Muscle of leg (tissue), 11 donors: Measurements from ENCODE around the gene HOXC10. TPM values are rescaled to one million over a fixed set of nuclear protein-coding genes. Genes with fewer than 3 reads are reported as not detected.

Experiments used
- DNase-seq: peaks from one replicate; pipeline ENCODE4 v3.0.0; 2013
- H3K27ac ChIP-seq: one replicate; pipeline ENCODE4 v1.5.1; 2013; ENCODE audit warnings: mild to moderate bottlenecking, low read length, control low read depth
- H3K27me3 ChIP-seq: one replicate; pipeline ENCODE4 v1.6.1; 2013; ENCODE audit warnings: low read length; ENCODE audit not compliant: control insufficient read depth, insufficient read depth
- H3K36me3 ChIP-seq: one replicate; pipeline ENCODE4 v1.6.1; 2013; ENCODE audit warnings: low read length; ENCODE audit not compliant: control insufficient read depth, insufficient read depth
- H3K4me1 ChIP-seq: one replicate; pipeline ENCODE4 v1.6.1; 2013; ENCODE audit warnings: low read length; ENCODE audit not compliant: control insufficient read depth, insufficient read depth
- H3K4me3 ChIP-seq: one replicate; pipeline ENCODE4 v1.5.1; 2013; ENCODE audit warnings: low read length, control low read depth
- H3K9me3 ChIP-seq: replicated peaks from 2 replicates; pipeline ENCODE4 v1.6.1; 2013; ENCODE audit warnings: low read depth, low read length; ENCODE audit not compliant: control insufficient read depth
- WGBS: methylation state at CpG from one replicate; pipeline ENCODE4 v1.1.5; 2013; ENCODE audit warnings: missing lambda C conversion rate; ENCODE audit not compliant: insufficient coverage; 5-methylcytosine and 5-hydroxymethylcytosine counted together
- polyA plus RNA-seq, 8 donors: library from polyadenylated mRNA; unstranded; fragments of 120-200 nt; gene quantifications; one replicate each; pipeline versions ENCODE4 v1.2.1 to v1.2.3, GENCODE V29; 2013; ENCODE audit warnings: inconsistent platforms in 1 of 8, low replicate concordance in 1 of 8; ENCODE audit not compliant: insufficient read length in 8 of 8, insufficient read depth in 1 of 8
- total RNA-seq: library from RNA; stranded (reverse); fragments of 120-200 nt; gene quantifications from one replicate; pipeline ENCODE4 v1.2.4, GENCODE V29; 2013

The HOXC10 gene
- total and polyA plus RNA-seq, 9 donors = 7.6 to 57.7 (median 48.6) TPM

GRCh38 chr12:53985692-53985993 is 697 bp downstream of the HOXC10 start:
- Histone ChIP-seq H3K27me3 (peaks cover 73% of the 10 kb centered on the region), H3K4me1 (peaks cover 70% of the 10 kb centered on the region), H3K36me3 (no peaks in the 10 kb centered on the region), H3K27ac (peak overlapping the region; percentile 99), H3K9me3 (no peaks in the 10 kb centered on the region), H3K4me3 (peak overlapping the region; percentile 75)
- under 1% methylated on average over 16 of the region's 21 CpGs for WGBS
- DNase-seq = peak; percentile 55

DNA sequence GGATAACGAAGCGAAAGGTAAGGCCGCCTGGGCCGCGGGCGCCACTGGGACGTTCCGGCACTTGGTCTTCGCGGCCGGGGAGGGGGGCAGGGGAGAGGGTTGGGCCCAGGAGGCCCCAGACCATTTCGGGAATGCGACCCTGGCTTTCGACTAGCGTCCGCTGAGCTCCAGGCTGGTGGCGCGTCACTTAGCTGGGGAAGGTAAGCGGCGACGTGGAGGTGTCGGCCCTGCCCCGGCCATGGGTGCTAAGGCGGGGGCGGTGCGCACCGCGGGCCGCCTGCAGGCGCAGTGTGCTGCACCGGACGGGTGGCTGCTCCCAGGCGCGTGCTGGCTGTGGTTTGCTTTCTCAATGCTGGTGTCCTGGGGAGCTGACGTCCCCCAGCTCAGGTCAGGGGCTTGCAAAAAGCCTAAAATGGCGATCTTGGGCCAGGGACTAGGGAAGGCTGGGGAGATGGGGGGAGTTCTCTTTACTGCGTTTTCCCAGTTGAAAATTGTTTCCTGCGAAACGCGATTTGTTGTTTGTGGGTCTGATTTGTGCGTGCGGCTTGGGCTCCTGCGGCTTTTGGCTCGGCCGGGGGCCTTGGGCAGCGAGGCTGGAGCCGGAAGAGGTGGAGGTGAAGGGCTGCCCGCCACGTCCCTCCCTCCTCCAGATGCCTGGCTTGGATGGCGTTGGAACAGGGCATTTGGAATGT is 1.2 kb downstream of the HOXC10 start:
- Histone ChIP-seq H3K4me1 (peaks cover 70% of the 10 kb centered on the region), H3K9me3 (no peaks in the 10 kb centered on the region), H3K27ac (peak overlapping the region; percentile 99), H3K36me3 (no peaks in the 10 kb centered on the region), H3K4me3 (peak overlapping the region; percentile 75), H3K27me3 (peaks cover 72% of the 10 kb centered on the region)
- 1% methylated on average over 45 of the region's 50 CpGs for WGBS
- no peak for DNase-seq

GRCh38 chr12:53986686-53987483 is 1.9 kb downstream of the HOXC10 start:
- Histone ChIP-seq H3K27ac (peak overlapping the region; percentile 99), H3K27me3 (peaks cover 74% of the 10 kb centered on the region), H3K4me1 (peaks cover 71% of the 10 kb centered on the region), H3K36me3 (no peaks in the 10 kb centered on the region), H3K4me3 (peak overlapping the region; percentile 75), H3K9me3 (no peaks in the 10 kb centered on the region)
- 3% methylated on average over 6 of the region's 21 CpGs for WGBS
- no peak for DNase-seq

- Histone ChIP-seq H3K4me3 (peak overlapping the region; percentile 75), H3K9me3 (no peaks in the 10 kb centered on the region), H3K4me1 (peaks cover 73% of the 10 kb centered on the region), H3K36me3 (no peaks in the 10 kb centered on the region), H3K27me3 (peaks cover 71% of the 10 kb centered on the region), H3K27ac (peak overlapping the region; percentile 99)
- DNase-seq = no peak
- no CpG with 5 or more reads among the region's 4 CpGs for WGBS
Measured at GRCh38 chr12:53987787-53988230, 2.9 kb downstream of the HOXC10 start.

DNA sequence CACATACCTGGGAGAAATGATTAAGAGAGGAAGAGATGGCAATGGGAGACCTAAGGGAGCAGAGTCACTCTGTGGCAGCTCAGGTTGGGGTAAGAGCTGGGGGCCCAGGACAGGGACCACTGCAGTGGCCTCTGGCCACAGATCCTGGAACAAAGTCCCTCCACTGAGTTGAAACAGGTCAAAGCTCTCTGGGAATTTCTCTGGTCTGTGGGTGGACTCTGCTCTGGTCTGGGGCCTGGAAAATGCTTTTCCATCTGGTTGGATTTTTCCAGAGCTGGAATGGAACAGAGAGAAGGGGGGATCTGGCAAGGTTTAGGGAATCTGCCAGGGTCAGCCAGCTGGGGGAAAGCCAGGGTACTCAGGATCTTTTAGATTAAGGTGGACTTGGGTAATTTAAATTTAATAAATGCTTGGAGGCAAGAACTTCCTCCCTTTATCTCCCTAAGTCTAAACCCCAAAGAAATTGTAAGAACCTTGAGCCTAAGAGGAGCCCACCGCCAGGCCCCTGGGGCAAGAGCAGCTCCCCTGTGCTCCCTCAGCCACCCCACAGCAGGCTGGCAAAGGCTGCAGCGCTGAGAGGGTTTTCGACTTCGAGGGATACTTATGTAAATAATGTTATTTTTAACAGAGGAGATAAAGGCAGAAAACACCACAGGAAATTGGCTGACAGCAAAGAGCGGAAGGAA is 3.7 kb downstream of the HOXC10 start:
- H3K27me3 ChIP-seq = peaks cover 69% of the 10 kb centered on the region
- no CpG with 5 or more reads among the region's 5 CpGs for WGBS
- no peaks in the 10 kb centered on the region for H3K9me3 ChIP-seq
- H3K36me3 ChIP-seq = no peaks in the 10 kb centered on the region
- peak overlapping the region; percentile 3 for H3K4me3 ChIP-seq
- peak; percentile 80 for DNase-seq
- peaks cover 74% of the 10 kb centered on the region for H3K4me1 ChIP-seq
- peak overlapping the region; percentile 99 for H3K27ac ChIP-seq

DNA sequence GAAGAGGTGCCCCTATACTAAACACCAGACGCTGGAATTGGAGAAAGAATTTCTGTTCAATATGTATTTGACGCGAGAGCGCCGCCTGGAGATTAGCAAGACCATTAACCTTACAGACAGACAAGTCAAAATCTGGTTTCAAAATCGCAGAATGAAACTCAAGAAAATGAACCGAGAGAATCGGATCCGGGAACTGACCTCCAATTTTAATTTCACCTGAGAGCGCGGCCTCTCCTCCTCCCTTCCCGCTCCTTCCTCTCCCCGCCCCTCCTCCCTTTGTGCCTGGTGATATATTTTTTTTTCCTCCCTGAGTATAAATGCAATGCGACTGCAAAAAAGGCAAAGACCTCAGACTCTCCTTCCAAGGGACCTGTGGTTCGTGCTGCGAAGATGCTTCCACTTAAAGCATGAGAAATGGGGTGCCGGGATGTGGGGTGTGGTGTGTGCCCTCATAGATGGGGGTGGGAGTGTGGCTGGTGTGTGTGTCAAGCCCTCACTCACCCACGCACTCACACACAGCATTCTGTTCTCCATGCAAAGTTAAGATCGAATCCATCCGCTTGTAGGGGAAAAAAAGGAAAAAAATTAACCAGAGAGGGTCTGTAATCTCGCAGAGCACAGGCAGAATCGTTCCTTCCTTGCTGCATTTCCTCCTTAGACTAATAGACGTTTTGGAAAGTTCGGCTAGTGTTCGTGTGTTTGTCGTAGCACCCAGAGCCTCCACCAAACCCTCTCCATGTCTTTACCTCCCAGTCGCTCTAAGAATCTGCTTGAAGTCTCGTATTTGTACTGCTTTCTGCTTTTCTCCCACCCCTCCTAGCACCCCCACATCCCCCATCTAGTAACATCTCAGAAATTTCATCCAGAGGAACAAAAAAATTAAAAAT is 4.5 kb downstream of the HOXC10 start:
- H3K27me3 ChIP-seq = peaks cover 72% of the 10 kb centered on the region

GRCh38 chr12:53990311-53991076 is 5.5 kb downstream of the HOXC10 start:
- WGBS = 24% methylated on average over 15 of the region's 27 CpGs
- Histone ChIP-seq H3K9me3 (no peaks in the 10 kb centered on the region), H3K36me3 (no peaks in the 10 kb centered on the region), H3K4me1 (peaks cover 79% of the 10 kb centered on the region), H3K4me3 (peak overlapping the region; percentile 21), H3K27ac (peak overlapping the region; percentile 99), H3K27me3 (peaks cover 76% of the 10 kb centered on the region)
- DNase-seq = peak; percentile 41

More for the DNA sequence above, 4.5 kb downstream of the HOXC10 start:
- DNase-seq = peak; percentile 92
- H3K4me3 ChIP-seq = peak overlapping the region; percentile 34
- H3K9me3 ChIP-seq = no peaks in the 10 kb centered on the region
- 3% methylated on average over 8 of the region's 28 CpGs for WGBS
- peak overlapping the region; percentile 99 for H3K27ac ChIP-seq
- H3K36me3 ChIP-seq = no peaks in the 10 kb centered on the region
- peaks cover 73% of the 10 kb centered on the region for H3K4me1 ChIP-seq

- Histone ChIP-seq H3K4me1 (peaks cover 79% of the 10 kb centered on the region), H3K9me3 (no peaks in the 10 kb centered on the region), H3K4me3 (peak overlapping the region; percentile 21), H3K27ac (peak overlapping the region; percentile 99), H3K36me3 (no peaks in the 10 kb centered on the region), H3K27me3 (peaks cover 76% of the 10 kb centered on the region)
- 7% methylated on average over 8 of the region's 8 CpGs for WGBS
- DNase-seq = peak; percentile 88
Measured at GRCh38 chr12:53991077-53991460, 6.1 kb downstream of the HOXC10 start.

DNA sequence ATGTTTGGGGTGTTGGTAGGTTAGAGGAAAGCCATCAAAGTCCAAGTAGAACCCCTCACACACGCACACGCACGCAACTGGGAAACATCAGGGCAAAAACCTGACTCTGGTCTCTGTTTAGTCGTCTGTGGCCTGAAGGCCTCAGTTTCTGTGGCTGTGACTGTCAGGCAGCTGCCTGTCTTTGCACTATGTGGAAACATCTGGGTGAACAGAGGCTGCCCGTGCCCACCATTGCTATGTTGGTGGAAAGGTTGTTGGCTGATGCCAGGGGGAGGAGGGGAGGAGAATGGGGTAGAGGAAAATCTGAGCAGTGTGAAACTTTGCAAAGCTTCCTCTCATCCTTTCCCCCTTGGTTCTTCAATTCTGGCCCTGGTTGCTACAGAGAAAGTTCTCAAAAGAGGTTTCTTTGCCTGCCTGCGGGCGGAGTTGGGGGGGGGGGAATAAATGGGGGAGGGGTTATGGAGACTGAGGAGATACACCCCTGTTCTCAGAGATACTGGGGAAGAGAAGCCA is 7.5 kb downstream of the HOXC10 start:
- peaks cover 77% of the 10 kb centered on the region for H3K27me3 ChIP-seq
- peaks cover 85% of the 10 kb centered on the region for H3K4me1 ChIP-seq
- no peaks in the 10 kb centered on the region for H3K36me3 ChIP-seq
- H3K4me3 ChIP-seq = no peak overlapping the region
- no peaks in the 10 kb centered on the region for H3K9me3 ChIP-seq
- peak; percentile 53 for DNase-seq
- H3K27ac ChIP-seq = peak overlapping the region; percentile 99
- 38% methylated on average over 1 of the region's 7 CpGs for WGBS
